Measurements from ENCODE around the gene MTRF1. TPM values are rescaled to one million over a fixed set of nuclear protein-coding genes. Genes with fewer than 3 reads are reported as not detected.

The MTRF1 gene
- total and polyA plus RNA-seq, 9 of the 15 experiments (the other 6 are each of a cell fraction or from before 2014, with no cell fraction given), result 12.5 to 33.7 (median 20.1) TPM

- H3K27ac ChIP-seq (ENCODE audit: extremely low read depth, low read depth, low read length), result no peak overlapping the region
- H4K20me1 ChIP-seq (replicated peaks; ENCODE audit: control insufficient read depth, insufficient read depth, low read length), result no peaks in the 10 kb centered on the region
- H3K4me1 ChIP-seq (replicated peaks in 1 of 2; ENCODE audit: control insufficient read depth in 2 of 2, insufficient read depth in 2 of 2, low read length in 2 of 2), result 0 out of 5 replicates have a peak, but pooled peaks cover 0 to 2% of the 10 kb centered on the region in 2 experiments
- no peaks in the 10 kb centered on the region for H3K9me1 ChIP-seq (ENCODE audit: control insufficient read depth, insufficient read depth, low read length)
- no peak overlapping the region for H3K9ac ChIP-seq (ENCODE audit: insufficient read depth in 1 of 2, low read depth in 2 of 2, low read length in 2 of 2)
- 73% methylated on average over 3 of the region's 3 CpGs for WGBS (ENCODE audit: insufficient coverage, low coverage, missing lambda C conversion rate)
- no peak overlapping the region for H2AFZ ChIP-seq (ENCODE audit: low read depth, low read length)
- no peaks in the 10 kb centered on the region for H3K9me3 ChIP-seq (replicated peaks; ENCODE audit: control insufficient read depth, insufficient read depth, low read depth, low read length)
- no peaks in the 10 kb centered on the region for H3K79me2 ChIP-seq (ENCODE audit: control insufficient read depth, insufficient read depth, low read length)
- DNase-seq (ENCODE audit: extremely low read depth in 1 of 4, low spot score in 3 of 4) (no peak), FAIRE-seq (no peak), ATAC-seq (no peak)
- no peak overlapping the region for H3K4me2 ChIP-seq (ENCODE audit: insufficient read depth, low read length)
- peaks cover 23% of the 10 kb centered on the region for H3K36me3 ChIP-seq (ENCODE audit: control insufficient read depth, insufficient read depth, low read length)
- no TSS peak for BruUV-seq (replicated peaks)
- H3K27me3 ChIP-seq (ENCODE audit: control insufficient read depth in 2 of 2, insufficient read depth in 2 of 2, low read length in 2 of 2), result no peaks in the 10 kb centered on the region
- TF ChIP-seq ZBTB2 (IDR thresholded peaks at IDR 0.05), result no peak
- TF ChIP-seq SUPT5H (IDR thresholded peaks at IDR 0.05), result no peak
- TF ChIP-seq FOXA3 (CRISPR knock-in tag; conservative IDR thresholded peaks at IDR 0.05 in 1 of 2, IDR thresholded peaks at IDR 0.05 in 1 of 2), result no peak
- TF ChIP-seq MCM2 (IDR thresholded peaks at IDR 0.05; ENCODE audit: low read depth), result no peak
- TF ChIP-seq SP1 (CRISPR knock-in tag; IDR thresholded peaks at IDR 0.05), result no peak
- no peak for TF ChIP-seq CXXC5 (CRISPR knock-in tag; IDR thresholded peaks at IDR 0.05)
- no peak for TF ChIP-seq HNRNPH1 (optimal IDR thresholded peaks at IDR 0.05; ENCODE audit: low read depth, low read length)
- no peak for TF ChIP-seq NR2C1 (IDR thresholded peaks at IDR 0.05)
- no peak for TF ChIP-seq NR2C1 (tag; IDR thresholded peaks at IDR 0.05)
- no peak for TF ChIP-seq RBM14 (IDR thresholded peaks at IDR 0.05; ENCODE audit: borderline replicate concordance, insufficient read depth, low read depth, low read length)
- no peak for TF ChIP-seq USF1 (CRISPR knock-in tag; IDR thresholded peaks at IDR 0.05)
- no peak for TF ChIP-seq ZNF696 (CRISPR knock-in tag; conservative IDR thresholded peaks at IDR 0.05)
- no peak for TF ChIP-seq ZFP1 (CRISPR knock-in tag; IDR thresholded peaks at IDR 0.05)
- no peak for TF ChIP-seq ARID1B (IDR thresholded peaks at IDR 0.05)
- no peak for TF ChIP-seq AFF4 (CRISPR knock-in tag; IDR thresholded peaks at IDR 0.05)
- no peak for TF ChIP-seq KDM5B (IDR thresholded peaks at IDR 0.05; ENCODE audit: insufficient replicate concordance, low read depth, low read length)
- intact Hi-C loops (cut with micrococcal nuclease) (no loop called here), in situ Hi-C loops (cut with MboI) (no loop called here)
- no peak overlapping the region for H3K4me3 ChIP-seq
- CTCF ChIA-PET (ENCODE audit: low intra/inter-chr PET ratio), result no interaction called here
- POLR2A ChIA-PET, result no interaction called here
Observed at GRCh38 chr13:41220401-41220800, 43.0 kb downstream of the MTRF1 start.
